ENCODE results near the gene POLR2L.

The POLR2L gene

DNA sequence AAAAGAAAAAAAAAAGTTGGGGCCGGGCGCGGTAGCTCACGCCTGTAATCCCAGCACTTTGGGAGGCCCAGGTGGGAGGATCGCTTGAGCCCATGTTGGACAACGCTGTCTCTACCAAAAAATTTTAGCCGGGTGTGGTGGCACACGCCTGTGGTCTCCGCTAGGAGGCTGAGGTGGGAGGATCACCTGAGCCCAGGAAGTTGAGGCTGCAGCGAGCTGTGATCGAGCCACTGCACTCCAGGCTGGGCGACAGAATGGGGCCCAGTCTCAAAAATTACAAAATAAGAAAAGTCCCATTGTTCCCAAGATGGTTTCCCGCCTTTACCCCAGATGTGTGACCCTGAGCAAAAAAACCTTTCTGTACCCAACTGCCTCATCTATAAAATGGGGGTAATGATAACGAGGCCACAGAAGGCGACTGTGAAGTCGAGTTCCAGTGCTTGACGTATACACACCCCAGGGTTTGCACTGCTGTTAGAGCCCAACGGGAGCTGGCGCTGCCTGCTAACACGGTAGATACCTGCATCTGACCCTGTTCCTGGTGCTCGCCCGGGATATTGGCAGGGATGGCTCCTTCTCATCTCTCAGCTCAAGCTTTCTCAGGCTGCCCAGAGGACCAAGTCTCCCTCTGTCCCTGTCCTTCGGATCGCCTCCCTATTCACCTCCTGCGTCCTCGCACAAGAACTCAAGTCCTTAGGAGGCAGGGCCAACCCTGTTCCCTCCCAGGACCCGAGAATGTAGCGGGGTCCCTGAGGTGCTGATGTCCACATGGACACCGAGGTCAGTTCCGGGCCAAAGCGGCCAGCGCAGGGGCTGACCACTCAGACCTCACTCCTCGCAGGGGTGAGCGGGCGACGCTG is 33.7 kb downstream of the POLR2L start:
- DNase-seq = peak; percentile 67

- DNase-seq = no peak
Observed at GRCh38 chr11:804599-804964, 37.7 kb downstream of the POLR2L start.

GRCh38 chr11:803770-804598 is 38.3 kb downstream of the POLR2L start:
- DNase-seq = no peak

GRCh38 chr11:803467-803742 is 38.9 kb downstream of the POLR2L start:
- no peak for DNase-seq

- DNase-seq = no peak
Observed at GRCh38 chr11:802693-803466, 39.4 kb downstream of the POLR2L start.

DNA sequence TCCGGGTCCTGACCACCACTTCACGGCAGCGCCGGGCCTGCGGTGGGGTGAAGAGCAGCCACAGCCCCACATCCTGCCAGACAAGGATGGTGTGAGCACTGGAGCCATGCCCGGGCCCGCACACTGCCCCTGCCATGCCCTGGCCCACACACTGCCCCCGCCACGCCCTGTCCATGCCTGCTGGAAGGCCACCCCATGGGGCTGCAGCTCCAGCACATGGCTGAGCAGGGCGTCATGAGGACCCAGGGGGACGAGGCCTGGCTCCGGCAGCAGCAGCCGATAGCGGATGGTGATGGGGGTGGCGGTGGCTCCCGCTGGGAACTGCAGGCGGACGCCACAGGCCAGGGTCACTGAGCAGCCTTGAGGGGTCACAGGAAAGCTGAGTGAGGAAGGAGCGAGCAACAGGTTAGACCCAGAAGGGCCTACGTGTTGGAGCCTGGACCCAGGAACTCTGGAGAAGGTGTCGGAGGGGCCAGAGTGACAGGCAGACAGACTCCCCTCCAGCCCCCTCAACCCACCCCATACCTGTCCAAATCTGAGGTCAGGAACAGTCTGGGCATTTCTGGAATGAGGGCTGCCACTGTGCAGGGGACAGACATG is 40.2 kb downstream of the POLR2L start:
- no peak for DNase-seq

GRCh38 chr11:801097-801780 is 41.1 kb downstream of the POLR2L start:
- no peak for DNase-seq

DNA sequence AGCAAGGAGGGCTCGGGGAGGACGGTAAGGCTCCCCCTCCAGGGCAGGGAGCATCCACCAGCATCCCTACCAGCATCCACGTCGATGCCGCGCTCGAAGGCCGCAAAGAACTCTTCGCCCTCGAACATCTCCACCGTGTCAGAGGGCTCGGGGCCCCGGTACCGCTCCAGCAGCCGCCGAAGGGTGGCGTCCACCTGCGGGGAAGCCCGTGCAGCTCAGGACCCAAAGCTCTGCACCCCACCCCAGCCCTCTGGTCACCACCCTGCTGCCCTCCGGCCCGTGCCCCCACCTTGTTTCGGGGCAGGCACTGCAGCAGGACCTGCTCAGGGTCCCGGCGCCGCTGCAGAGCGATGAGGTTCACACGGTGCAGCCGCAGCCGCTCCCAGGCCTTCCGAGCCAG is 41.9 kb downstream of the POLR2L start:
- DNase-seq = no peak

- no peak for DNase-seq
Observed at GRCh38 chr11:799641-800316, 42.5 kb downstream of the POLR2L start.

GRCh38 chr11:798093-798713 is 44.1 kb downstream of the POLR2L start, which contains the start of gene SLC25A22:
Gene SLC25A22, minus strand, starts transcription at chr11:798281. Its CDS starts 3,275 bp downstream, at chr11:795006.
- peak; percentile 85 for DNase-seq

DNA sequence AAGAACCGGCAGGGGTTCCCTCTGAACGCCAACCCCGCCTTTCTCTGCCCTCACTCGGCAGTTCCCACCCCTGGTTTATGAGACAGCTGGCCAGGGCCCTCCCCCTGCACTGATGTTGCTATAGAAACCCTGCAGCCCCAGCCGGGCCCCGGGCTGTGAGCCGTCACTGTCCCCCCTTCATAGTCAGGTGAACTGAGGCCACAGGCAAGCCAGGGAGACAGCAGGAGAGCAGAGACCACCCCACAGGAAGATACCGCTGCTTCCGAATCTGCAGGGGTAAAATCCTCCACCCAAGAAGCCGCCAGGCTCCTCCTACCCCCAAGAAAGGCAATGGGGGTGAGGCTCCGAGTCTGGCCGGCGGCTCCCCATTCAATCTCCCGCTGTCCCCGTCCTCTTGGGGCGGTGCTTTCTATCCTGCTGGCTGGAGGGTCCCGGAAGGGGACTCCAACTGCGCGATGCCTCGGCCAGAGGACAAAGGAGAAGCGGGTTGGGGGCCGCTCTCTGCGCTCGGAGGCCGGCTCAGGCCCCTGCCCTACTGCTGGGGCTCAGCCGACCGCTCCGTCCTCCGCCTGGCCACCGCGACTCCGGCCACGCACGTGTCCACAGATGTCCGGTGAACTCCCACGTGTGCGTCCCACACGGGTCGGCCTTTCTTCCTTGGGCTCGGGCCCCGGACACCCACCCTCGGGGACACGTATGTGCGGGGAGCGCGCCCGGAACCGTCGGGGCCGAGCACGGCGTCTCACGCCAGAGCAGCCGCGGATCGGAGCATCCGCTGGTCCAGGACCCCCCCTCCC is 44.8 kb downstream of the POLR2L start:
- DNase-seq = peak; percentile 88

DNA sequence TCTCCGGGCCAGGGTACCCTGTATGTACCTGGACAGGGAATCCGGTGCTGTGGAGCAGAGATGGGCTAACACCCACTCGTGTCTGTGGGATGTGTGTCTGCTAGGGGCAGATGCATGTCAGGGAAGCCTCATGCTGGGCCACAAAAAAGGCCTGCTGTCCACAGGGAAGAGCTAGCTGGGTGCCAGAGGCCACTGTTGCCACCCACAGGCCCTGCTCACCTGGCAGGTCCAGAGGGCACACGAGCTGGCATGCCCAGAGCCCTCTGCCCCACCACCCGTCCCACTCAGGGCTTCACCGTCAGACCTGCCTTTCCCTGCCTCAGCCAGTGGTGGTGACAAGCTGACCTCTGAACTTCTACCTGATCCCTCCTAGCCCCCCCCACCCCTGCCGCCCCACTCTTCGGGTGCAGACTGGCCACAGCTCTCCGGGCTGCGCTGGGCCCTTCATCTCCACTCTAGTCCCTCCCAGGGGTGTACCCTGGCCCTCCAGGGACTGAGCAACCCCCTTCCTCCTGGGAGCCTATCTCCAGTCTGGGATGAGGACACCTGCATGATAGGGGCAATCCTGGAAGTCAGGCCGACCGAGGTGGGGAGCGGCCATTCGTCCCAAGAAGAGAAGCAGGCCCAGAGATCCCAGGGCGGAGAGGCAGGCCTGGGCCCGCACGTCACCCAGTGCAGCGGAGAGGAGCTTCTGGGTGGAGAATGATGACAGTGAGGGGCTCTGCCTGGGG is 45.6 kb downstream of the POLR2L start:
- no peak for DNase-seq

DNA sequence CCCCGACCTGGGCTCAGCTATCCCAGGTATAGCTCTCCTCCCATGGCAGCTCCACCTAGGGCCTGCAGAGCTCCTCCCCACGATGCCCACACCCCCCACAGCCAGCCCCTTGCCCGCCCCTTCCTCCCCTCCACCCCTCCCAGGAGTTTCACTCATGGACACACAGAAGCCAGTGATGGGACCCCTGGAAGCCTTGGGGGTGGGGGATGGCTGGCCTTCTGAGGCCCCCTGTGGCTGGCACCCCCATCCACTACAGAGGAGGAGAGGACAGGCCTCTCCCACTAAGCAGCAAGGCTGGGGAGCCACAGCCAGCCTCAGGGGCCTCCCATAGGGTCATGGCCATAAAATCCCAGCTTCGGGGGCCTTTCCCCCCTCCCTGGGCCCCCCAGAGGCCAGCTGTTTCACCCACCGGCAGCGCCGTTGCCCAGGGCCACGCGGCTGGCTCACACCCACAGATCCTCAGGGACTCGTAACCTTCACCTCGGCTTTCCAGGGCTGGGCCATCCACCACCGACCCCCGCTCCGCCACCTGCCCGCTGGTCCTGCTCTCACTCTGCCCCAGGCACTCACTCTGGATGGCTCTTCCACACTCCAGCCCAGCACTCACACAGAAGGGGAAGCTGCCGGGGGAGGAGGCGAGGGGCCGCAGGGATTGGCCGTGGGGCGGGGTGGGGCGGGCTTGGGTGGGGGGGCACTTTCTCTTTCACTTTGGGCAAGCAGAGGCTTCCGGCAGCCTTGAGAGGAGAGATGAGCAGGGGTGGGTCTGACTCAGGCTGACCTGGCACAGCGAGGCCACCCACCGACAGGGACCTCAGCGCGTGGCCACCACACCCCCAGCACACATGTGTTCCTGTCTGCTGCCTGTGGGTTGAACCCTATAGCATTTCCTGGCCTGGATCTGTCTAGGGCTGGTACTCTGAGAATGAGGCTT is 46.4 kb downstream of the POLR2L start:
- peak; percentile 82 for DNase-seq

GRCh38 chr11:794766-795633 is 47.3 kb downstream of the POLR2L start:
- no peak for DNase-seq

DNA sequence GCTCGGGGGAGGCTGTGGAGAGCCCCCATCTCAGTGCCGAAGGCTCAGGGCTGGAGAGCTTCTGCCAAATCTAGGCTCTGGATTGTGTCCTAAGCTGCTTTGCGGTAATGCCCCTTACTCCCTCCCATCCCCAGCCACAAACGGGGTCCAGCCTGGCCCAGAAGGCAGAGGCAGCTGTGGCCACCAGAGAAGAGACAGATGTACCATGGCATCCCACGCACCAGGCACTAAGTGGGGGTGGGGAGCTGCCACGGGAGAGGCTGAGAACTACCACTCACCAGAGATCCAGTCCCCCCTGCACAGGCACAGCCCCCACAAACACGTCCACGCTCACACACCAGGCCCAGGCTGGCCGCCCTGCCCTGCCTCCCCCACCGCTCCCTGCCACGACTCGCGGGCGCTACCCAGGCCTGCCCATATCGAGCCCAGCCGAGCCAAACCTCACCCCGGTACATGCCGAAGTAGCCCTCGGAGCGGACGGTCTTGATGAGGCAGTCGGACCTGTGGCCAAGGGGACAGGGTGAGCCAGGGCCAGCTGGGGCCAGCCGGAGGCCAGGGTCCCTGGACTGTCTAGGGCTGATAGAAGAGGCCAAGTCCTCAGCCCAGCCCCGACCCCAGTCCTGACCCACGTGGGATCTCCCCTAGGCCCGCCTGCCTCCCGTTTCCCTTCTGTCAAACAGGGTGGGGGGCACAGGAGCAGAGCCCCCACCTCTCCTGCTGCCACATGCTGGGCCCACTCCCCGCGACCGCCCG is 48.1 kb downstream of the POLR2L start:
- no peak for DNase-seq

DNA sequence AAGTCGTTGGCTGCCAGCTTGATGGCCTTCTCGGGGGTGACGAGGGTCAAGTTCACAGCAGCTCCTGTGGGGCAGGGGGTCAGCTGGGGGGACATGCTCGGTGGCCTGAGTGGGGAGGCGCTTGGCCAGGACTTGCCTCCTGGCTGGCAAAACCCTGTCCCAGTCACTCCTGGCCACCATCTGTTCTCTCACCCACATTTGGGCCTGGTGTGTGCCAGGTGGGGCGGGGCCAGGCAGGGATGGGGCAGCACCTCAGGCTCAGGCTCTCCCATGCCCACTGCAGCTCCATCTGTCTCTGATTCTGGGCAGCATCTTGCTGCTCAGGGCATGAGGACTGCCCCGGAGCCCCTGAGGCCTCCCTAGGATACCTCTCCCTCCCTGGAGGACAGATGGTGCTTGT is 48.8 kb downstream of the POLR2L start:
- DNase-seq = no peak

- no peak for DNase-seq
Observed at GRCh38 chr11:792873-793272, 49.5 kb downstream of the POLR2L start.
